Astrocyte (in vitro differentiated cells and primary cell): ENCODE results near the gene DUSP3. TPM values are rescaled to one million over a fixed set of nuclear protein-coding genes. Genes with fewer than 3 reads are reported as not detected.

ENCODE experiments used
- DNase-seq: peaks from one replicate; pipeline ENCODE4 v3.0.0-alpha.2; 2010; ENCODE audit warnings: low read depth
- FAIRE-seq: peaks from 2 replicates; lab custom pipeline; 2011; peaks lifted over from hg19 to GRCh38; lab: Jason Lieb, UNC
- H2AFZ ChIP-seq: 2 replicates; pipeline ENCODE4 v1.6.0; 2012; ENCODE audit warnings: low read depth, low read length, inconsistent platforms
- H3K27ac ChIP-seq: 2 replicates; pipeline ENCODE4 v1.5.1; 2011; ENCODE audit warnings: low read depth, low read length, inconsistent platforms
- H3K27me3 ChIP-seq: 2 replicates; pipeline ENCODE4 v1.6.0; 2011; ENCODE audit warnings: low read length, inconsistent platforms; ENCODE audit not compliant: insufficient read depth
- H3K36me3 ChIP-seq: 2 replicates; pipeline ENCODE4 v1.5.1; 2011; ENCODE audit warnings: low read length, inconsistent platforms; ENCODE audit not compliant: insufficient read depth
- H3K4me1 ChIP-seq: 2 replicates; pipeline ENCODE4 v1.5.1; 2011; ENCODE audit warnings: low read length, inconsistent platforms; ENCODE audit not compliant: insufficient read depth
- H3K4me2 ChIP-seq: 2 replicates; pipeline ENCODE4 v1.6.0; 2012; ENCODE audit warnings: low read length, inconsistent platforms
- H3K4me3 ChIP-seq: 2 replicates; pipeline ENCODE4 v1.5.1; 2011; ENCODE audit warnings: low read depth, mild to moderate bottlenecking, low read length, inconsistent platforms; ENCODE audit not compliant: insufficient read depth
- H3K79me2 ChIP-seq: 2 replicates; pipeline ENCODE4 v1.6.0; 2012; ENCODE audit warnings: mild to moderate bottlenecking, low read length, inconsistent platforms; ENCODE audit not compliant: insufficient read depth
- H3K9ac ChIP-seq: 2 replicates; pipeline ENCODE4 v1.6.0; 2012; ENCODE audit warnings: mild to moderate bottlenecking, low read length, inconsistent platforms
- H3K9me3 ChIP-seq: 2 replicates; pipeline ENCODE4 v1.5.1; 2012; ENCODE audit warnings: low read depth, mild to moderate bottlenecking, low read length, inconsistent platforms; ENCODE audit not compliant: insufficient read depth
- H4K20me1 ChIP-seq: 2 replicates; pipeline ENCODE4 v1.6.0; 2012; ENCODE audit warnings: low read length, inconsistent platforms; ENCODE audit not compliant: insufficient read depth
- H3K27ac Mint-ChIP-seq: one replicate; pipeline ENCODE4 v1.8.0; 2021; ENCODE audit warnings: mild to moderate bottlenecking, mixed read lengths; ENCODE audit not compliant: unreplicated experiment
- H3K27me3 Mint-ChIP-seq: one replicate; pipeline ENCODE4 v1.8.0; 2021; ENCODE audit warnings: low read depth, mixed read lengths; ENCODE audit not compliant: unreplicated experiment
- H3K36me3 Mint-ChIP-seq: one replicate; pipeline ENCODE4 v1.8.0; 2021; ENCODE audit warnings: low read depth, mixed read lengths; ENCODE audit not compliant: unreplicated experiment
- H3K4me1 Mint-ChIP-seq: one replicate; pipeline ENCODE4 v1.8.0; 2021; ENCODE audit warnings: low read depth, mixed read lengths; ENCODE audit not compliant: unreplicated experiment
- H3K4me3 Mint-ChIP-seq: one replicate; pipeline ENCODE4 v1.8.0; 2021; ENCODE audit warnings: mild to moderate bottlenecking, moderate library complexity, mixed read lengths; ENCODE audit not compliant: unreplicated experiment
- H3K9me3 Mint-ChIP-seq: one replicate; pipeline ENCODE4 v1.8.0; 2021; ENCODE audit warnings: mild to moderate bottlenecking, mixed read lengths; ENCODE audit not compliant: unreplicated experiment
- CTCF ChIP-seq: IDR thresholded peaks from 2 replicates; pipeline ENCODE4 v1.5.1; 2011; ENCODE audit warnings: low read depth, mild to moderate bottlenecking, inconsistent platforms, low read length, moderate library complexity; ENCODE audit not compliant: insufficient read depth
- EZH2 ChIP-seq: IDR thresholded peaks from 2 replicates; pipeline ENCODE4 v1.6.1; 2012; ENCODE audit warnings: mild to moderate bottlenecking, low read length, inconsistent platforms; ENCODE audit not compliant: insufficient read depth
- total RNA-seq: library from RNA; stranded (reverse); gene quantifications from 2 replicates; pipeline ENCODE4 v1.2.1, GENCODE V29; 2021

Gene DUSP3
- total RNA-seq, 1 donor from 2014 or later: 71.6 TPM

- H3K9ac ChIP-seq: no peak overlapping the region
- TF ChIP-seq CTCF (no peak), EZH2 (no peak)
- H3K4me3 ChIP-seq: no peak overlapping the region
- no peaks in the 10 kb centered on the region for H3K9me3 ChIP-seq
- H3K27me3 ChIP-seq: no peaks in the 10 kb centered on the region
- no peak overlapping the region for H3K27ac ChIP-seq
- H2AFZ ChIP-seq: no peak overlapping the region
- H3K79me2 ChIP-seq: no peaks in the 10 kb centered on the region
- H4K20me1 ChIP-seq: no peaks in the 10 kb centered on the region
- H3K36me3 Mint-ChIP-seq: no peaks in the 10 kb centered on the region
- peaks cover 8% of the 10 kb centered on the region for H3K27me3 Mint-ChIP-seq
- H3K27ac Mint-ChIP-seq: no peak overlapping the region
- no peak overlapping the region for H3K4me2 ChIP-seq
- peaks cover 20% of the 10 kb centered on the region for H3K4me1 Mint-ChIP-seq
- peaks cover 9% of the 10 kb centered on the region for H3K4me1 ChIP-seq
- no peak overlapping the region for H3K4me3 Mint-ChIP-seq
- H3K9me3 Mint-ChIP-seq: no peaks in the 10 kb centered on the region
- no peaks in the 10 kb centered on the region for H3K36me3 ChIP-seq
- FAIRE-seq: no peak
- DNase-seq: no peak
These were observed 60.2 kb downstream of the DUSP3 start for GRCh38 chr17:43718544-43718943.

- no peak overlapping the region for H3K27ac Mint-ChIP-seq
These were observed 60.9 kb downstream of the DUSP3 start for GRCh38 chr17:43717913-43718312.

More at GRCh38 chr17:43717913-43718312, 60.9 kb downstream of the DUSP3 start:
- Histone ChIP-seq H3K27ac (no peak overlapping the region), H3K9me3 (no peaks in the 10 kb centered on the region), H3K4me3 (no peak overlapping the region), H3K9ac (no peak overlapping the region), H3K79me2 (no peaks in the 10 kb centered on the region), H3K36me3 (no peaks in the 10 kb centered on the region), H3K27me3 (no peaks in the 10 kb centered on the region), H2AFZ (no peak overlapping the region), H4K20me1 (no peaks in the 10 kb centered on the region), H3K4me2 (no peak overlapping the region), H3K4me1 (peaks cover 9% of the 10 kb centered on the region)
- Mint-ChIP-seq H3K4me3 (no peak overlapping the region), H3K9me3 (no peaks in the 10 kb centered on the region), H3K4me1 (peaks cover 17% of the 10 kb centered on the region), H3K27me3 (peaks cover 8% of the 10 kb centered on the region), H3K36me3 (no peaks in the 10 kb centered on the region)
- no peak for TF ChIP-seq EZH2
- no peak for TF ChIP-seq CTCF
- FAIRE-seq: no peak
- no peak for DNase-seq

Other genes starting within 250 kb of the DUSP3 start
- gene ETV4, start 232.6 kb downstream of the DUSP3 start, total RNA-seq: 10.6 and 11.4 TPM in 2 replicates
- gene MEOX1, start 117.1 kb downstream of the DUSP3 start, total RNA-seq: not detected in 2 replicates
- not detected in 2 replicates for gene SOST, start 20.2 kb downstream of the DUSP3 start, total RNA-seq
- 0.16 TPM in 1 of 2 replicates, not detected in the other for gene CFAP97D1, start 1.5 kb upstream of the DUSP3 start, total RNA-seq
- 5.9 and 6.5 TPM in 2 replicates for gene MPP3, start 54.2 kb upstream of the DUSP3 start, total RNA-seq
- gene CD300LG, start 68.2 kb upstream of the DUSP3 start, total RNA-seq: not detected in 2 replicates
- 7.6 and 8.0 TPM in 2 replicates for gene MPP2, start 128.6 kb upstream of the DUSP3 start, total RNA-seq
- not detected in 2 replicates for gene PPY, start 163.5 kb upstream of the DUSP3 start, total RNA-seq
- not detected in 2 replicates for gene PYY, start 175.0 kb upstream of the DUSP3 start, total RNA-seq
- 0.91 and 1.0 TPM in 2 replicates for gene NAGS, start 225.6 kb upstream of the DUSP3 start, total RNA-seq
- 17.1 and 21.8 TPM in 2 replicates for gene TMEM101, start 236.0 kb upstream of the DUSP3 start, total RNA-seq